Endothelial cell (in vitro differentiated cells): ENCODE data around the gene TTC34. TPM values are rescaled to one million over a fixed set of nuclear protein-coding genes. Genes with fewer than 3 reads are reported as not detected.

Source experiments
- DNase-seq: peaks from one replicate; pipeline ENCODE4 v3.0.0; 2021; ENCODE audit warnings: low spot score
- H3K27ac Mint-ChIP-seq: one replicate; pipeline ENCODE4 v1.8.0; 2021; ENCODE audit warnings: mixed read lengths, inconsistent platforms; ENCODE audit not compliant: unreplicated experiment
- H3K27me3 Mint-ChIP-seq: one replicate; pipeline ENCODE4 v1.8.0; 2021; ENCODE audit warnings: mild to moderate bottlenecking, moderate library complexity, mixed read lengths, inconsistent platforms; ENCODE audit not compliant: unreplicated experiment
- H3K36me3 Mint-ChIP-seq: one replicate; pipeline ENCODE4 v1.8.0; 2021; ENCODE audit warnings: mild to moderate bottlenecking, low read depth, mixed read lengths, inconsistent platforms; ENCODE audit not compliant: unreplicated experiment
- H3K4me1 Mint-ChIP-seq: one replicate; pipeline ENCODE4 v1.8.0; 2021; ENCODE audit warnings: mild to moderate bottlenecking, mixed read lengths, inconsistent platforms; ENCODE audit not compliant: unreplicated experiment
- H3K4me3 Mint-ChIP-seq: one replicate; pipeline ENCODE4 v1.8.0; 2021; ENCODE audit warnings: mild to moderate bottlenecking, mixed read lengths, inconsistent platforms; ENCODE audit not compliant: unreplicated experiment
- H3K9me3 Mint-ChIP-seq: one replicate; pipeline ENCODE4 v1.8.0; 2021; ENCODE audit warnings: mixed read lengths, inconsistent platforms; ENCODE audit not compliant: unreplicated experiment
- total RNA-seq: library from RNA; stranded (reverse); fragmentation: NEBNext Ultra II Directional; extraction: Animal tissue kit (Norgen Biotek cat#: 25700); gene quantifications from one replicate; pipeline ENCODE4 v1.2.1, GENCODE V29; 2021; ENCODE audit not compliant: unreplicated experiment
- TF ChIP-seq, protein P1 (sequence below): fragments of 200-600 bp; sonication (generic); IDR thresholded peaks from one replicate; pipeline ENCODE4 v1.5.0; 2021; ENCODE audit warnings: antibody characterized with exemption; ENCODE audit not compliant: unreplicated experiment

Gene TTC34
- total RNA-seq, 1 donor from 2014 or later: 0.82 TPM

DNA sequence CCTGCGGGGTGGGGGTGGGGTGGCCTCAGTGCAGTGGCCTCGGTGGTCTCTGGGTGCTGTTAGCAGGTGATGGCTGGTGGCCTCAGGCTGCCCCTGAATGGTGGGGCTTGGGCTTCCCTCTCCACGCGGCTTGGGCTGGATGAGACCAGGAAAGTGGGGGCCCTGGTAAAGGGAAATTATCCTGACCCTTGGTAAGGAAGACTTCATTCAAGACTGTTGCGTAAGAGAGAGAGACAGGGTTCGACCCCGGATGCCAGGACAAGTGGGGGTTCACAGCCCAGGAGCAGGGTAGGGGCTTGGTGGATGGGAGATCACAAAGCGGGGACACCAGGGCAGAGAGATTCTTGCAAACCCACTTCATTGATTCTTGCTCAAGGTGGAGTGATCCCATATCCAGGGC is 5.5 kb upstream of the TTC34 start:
- Mint-ChIP-seq H3K9me3 (peaks cover 4% of the 10 kb centered on the region), H3K27ac (no peak overlapping the region)
- TF ChIP-seq, protein P1, sequence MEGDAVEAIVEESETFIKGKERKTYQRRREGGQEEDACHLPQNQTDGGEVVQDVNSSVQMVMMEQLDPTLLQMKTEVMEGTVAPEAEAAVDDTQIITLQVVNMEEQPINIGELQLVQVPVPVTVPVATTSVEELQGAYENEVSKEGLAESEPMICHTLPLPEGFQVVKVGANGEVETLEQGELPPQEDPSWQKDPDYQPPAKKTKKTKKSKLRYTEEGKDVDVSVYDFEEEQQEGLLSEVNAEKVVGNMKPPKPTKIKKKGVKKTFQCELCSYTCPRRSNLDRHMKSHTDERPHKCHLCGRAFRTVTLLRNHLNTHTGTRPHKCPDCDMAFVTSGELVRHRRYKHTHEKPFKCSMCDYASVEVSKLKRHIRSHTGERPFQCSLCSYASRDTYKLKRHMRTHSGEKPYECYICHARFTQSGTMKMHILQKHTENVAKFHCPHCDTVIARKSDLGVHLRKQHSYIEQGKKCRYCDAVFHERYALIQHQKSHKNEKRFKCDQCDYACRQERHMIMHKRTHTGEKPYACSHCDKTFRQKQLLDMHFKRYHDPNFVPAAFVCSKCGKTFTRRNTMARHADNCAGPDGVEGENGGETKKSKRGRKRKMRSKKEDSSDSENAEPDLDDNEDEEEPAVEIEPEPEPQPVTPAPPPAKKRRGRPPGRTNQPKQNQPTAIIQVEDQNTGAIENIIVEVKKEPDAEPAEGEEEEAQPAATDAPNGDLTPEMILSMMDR: no peak

DNA sequence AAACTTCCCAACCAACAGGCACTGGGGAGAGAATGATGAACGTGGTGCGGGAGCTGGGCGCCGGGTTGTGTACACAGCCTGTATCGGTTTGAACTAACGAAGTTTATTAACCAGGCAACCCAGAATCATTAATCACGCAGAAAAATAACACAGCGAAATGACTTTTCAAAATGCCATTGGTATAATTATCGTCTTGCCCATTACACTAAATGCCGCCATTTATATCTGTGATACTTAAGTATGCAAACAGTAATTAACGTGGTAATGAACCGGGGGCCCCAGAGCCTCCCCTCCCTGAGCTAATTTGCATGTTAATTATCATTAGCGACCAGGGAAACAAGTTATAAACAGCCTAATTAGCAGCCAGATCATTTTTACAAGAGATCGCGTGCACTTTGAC is 5.1 kb upstream of the TTC34 start:
- TF ChIP-seq, protein P1: no peak
- no peak overlapping the region for H3K4me3 Mint-ChIP-seq
- no peak overlapping the region for H3K27ac Mint-ChIP-seq
- no peak for DNase-seq
- peaks cover 4% of the 10 kb centered on the region for H3K9me3 Mint-ChIP-seq
- H3K36me3 Mint-ChIP-seq: peaks cover 3% of the 10 kb centered on the region
- no peaks in the 10 kb centered on the region for H3K4me1 Mint-ChIP-seq
- peaks cover 9% of the 10 kb centered on the region for H3K27me3 Mint-ChIP-seq

More for the DNA sequence above, 5.5 kb upstream of the TTC34 start:
- no peak overlapping the region for H3K4me3 Mint-ChIP-seq
- peaks cover 11% of the 10 kb centered on the region for H3K27me3 Mint-ChIP-seq
- no peaks in the 10 kb centered on the region for H3K4me1 Mint-ChIP-seq
- peaks cover 3% of the 10 kb centered on the region for H3K36me3 Mint-ChIP-seq
- DNase-seq: no peak

DNA sequence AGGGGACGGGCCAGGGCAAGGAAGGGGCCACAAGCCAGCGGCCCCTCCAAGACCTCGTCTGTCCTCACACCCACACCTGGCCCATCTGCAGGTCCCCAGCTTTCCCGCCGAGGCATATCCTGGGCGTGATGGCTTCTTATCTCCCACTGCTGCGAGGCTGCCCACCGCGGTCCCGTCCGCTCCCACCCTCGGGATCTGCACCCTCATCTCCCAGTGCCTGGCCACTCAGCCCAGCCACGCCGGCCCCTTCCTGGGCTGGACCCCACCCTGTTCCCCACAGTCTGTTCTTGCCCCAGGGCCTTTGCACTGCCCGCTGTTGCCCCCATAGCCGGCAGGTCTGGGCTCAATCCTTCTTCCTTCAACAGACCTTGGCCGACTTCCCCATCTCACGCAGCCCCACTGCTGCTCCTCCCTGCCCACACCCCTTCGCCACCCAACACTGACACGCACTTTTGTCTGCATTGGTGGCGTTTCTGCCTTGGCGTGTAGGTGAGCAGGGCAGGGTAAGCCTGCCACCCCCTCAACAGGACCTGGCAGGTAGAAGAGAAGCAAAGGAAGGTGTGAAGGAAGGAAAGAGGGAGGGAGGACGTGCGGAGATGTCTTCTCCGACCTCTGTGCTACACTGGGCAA is 4.4 kb upstream of the TTC34 start:
- Mint-ChIP-seq H3K27me3 (peaks cover 7% of the 10 kb centered on the region), H3K4me1 (no peaks in the 10 kb centered on the region), H3K36me3 (peaks cover 3% of the 10 kb centered on the region), H3K9me3 (peaks cover 4% of the 10 kb centered on the region), H3K27ac (no peak overlapping the region), H3K4me3 (no peak overlapping the region)
- no peak for DNase-seq
- TF ChIP-seq, protein P1: no peak

DNA sequence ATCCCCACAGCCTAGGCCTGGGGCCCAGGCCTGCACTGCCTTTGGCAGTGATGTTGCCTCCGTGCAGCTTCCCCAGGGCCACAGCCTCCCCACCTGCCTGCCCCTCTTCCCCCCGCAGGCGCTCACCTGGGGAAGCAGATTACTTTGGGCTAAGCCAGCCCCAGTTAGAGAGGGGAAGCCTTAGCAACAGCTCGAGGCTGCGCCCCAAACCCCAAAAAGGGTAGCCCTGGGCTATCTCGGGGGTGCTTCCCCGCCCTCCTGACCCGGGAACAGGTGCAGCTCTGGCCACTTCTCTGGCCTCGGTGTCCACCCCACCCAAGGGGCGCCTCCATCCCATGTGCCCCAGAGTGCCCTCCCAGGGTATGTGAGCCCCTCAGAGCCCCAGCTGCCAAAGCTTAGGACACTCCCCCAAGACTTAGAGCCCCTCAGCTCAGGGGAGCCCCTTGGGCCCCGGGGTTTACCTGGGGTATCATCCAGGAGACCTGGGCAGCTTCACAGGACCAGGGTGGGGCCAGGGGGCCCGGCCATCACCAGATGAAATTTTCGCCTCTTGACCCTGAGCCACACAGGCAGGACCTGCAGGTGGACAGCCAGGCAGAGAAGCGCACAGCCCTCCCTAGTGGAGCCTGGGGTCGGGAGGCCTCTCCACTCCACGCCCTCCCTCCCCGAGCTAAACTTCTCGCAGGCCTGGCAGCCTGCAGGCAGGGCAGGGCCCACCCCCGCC is 3.3 kb upstream of the TTC34 start:
- no peak overlapping the region for H3K27ac Mint-ChIP-seq
- no peaks in the 10 kb centered on the region for H3K4me1 Mint-ChIP-seq
- no peak overlapping the region for H3K4me3 Mint-ChIP-seq
- H3K27me3 Mint-ChIP-seq: peaks cover 7% of the 10 kb centered on the region
- no peak for DNase-seq
- H3K9me3 Mint-ChIP-seq: peaks cover 4% of the 10 kb centered on the region
- peaks cover 3% of the 10 kb centered on the region for H3K36me3 Mint-ChIP-seq
- TF ChIP-seq, protein P1: no peak
